H9 (cell line): ENCODE data around the gene LILRA5. TPM values are rescaled to one million over a fixed set of nuclear protein-coding genes. Genes with fewer than 3 reads are reported as not detected.

Source experiments
- DNase-seq: peaks from one replicate; pipeline ENCODE4 v3.0.0-alpha.2; 2017
- H2AFZ ChIP-seq: one replicate; pipeline ENCODE4 v1.6.1; 2013; ENCODE audit warnings: mild to moderate bottlenecking, low read length, control low read depth, moderate library complexity
- H2AK5ac ChIP-seq: 2 replicates; pipeline ENCODE4 v1.6.1; 2013; ENCODE audit warnings: low read length, control low read depth, mixed read lengths; ENCODE audit not compliant: insufficient read length
- H2BK120ac ChIP-seq: one replicate; pipeline ENCODE4 v1.6.1; 2013; ENCODE audit warnings: low read depth, mild to moderate bottlenecking, low read length, control low read depth, inconsistent platforms; ENCODE audit not compliant: poor library complexity, severe bottlenecking
- H2BK12ac ChIP-seq: 2 replicates; pipeline ENCODE4 v1.6.1; 2013; ENCODE audit warnings: low read length, control low read depth, mixed read lengths, low read depth; ENCODE audit not compliant: insufficient read length
- H2BK15ac ChIP-seq: 2 replicates; pipeline ENCODE4 v1.6.1; 2013; ENCODE audit warnings: low read depth, low read length, control low read depth
- H2BK20ac ChIP-seq: one replicate; pipeline ENCODE4 v1.6.1; 2013; ENCODE audit warnings: low read depth, mild to moderate bottlenecking, low read length, control low read depth, inconsistent platforms; ENCODE audit not compliant: poor library complexity, severe bottlenecking
- H2BK5ac ChIP-seq: 2 replicates; pipeline ENCODE4 v1.6.1; 2013; ENCODE audit warnings: low read length, control low read depth, mixed read lengths; ENCODE audit not compliant: insufficient read length
- H3K14ac ChIP-seq: 2 replicates; pipeline ENCODE4 v1.6.1; 2013; ENCODE audit warnings: low read length, control low read depth; ENCODE audit not compliant: insufficient read depth
- H3K18ac ChIP-seq: 2 replicates; pipeline ENCODE4 v1.6.1; 2013; ENCODE audit warnings: low read depth, mild to moderate bottlenecking, mixed read lengths, low read length, control low read depth; ENCODE audit not compliant: insufficient read length
- H3K23ac ChIP-seq: 2 replicates; pipeline ENCODE4 v1.6.1; 2013; ENCODE audit warnings: low read length, control low read depth, mixed read lengths, low read depth; ENCODE audit not compliant: insufficient read length
- H3K23me2 ChIP-seq: 2 replicates; pipeline ENCODE4 v1.6.1; 2013; ENCODE audit warnings: low read depth, mild to moderate bottlenecking, mixed read lengths, low read length, control low read depth; ENCODE audit not compliant: insufficient read length, poor library complexity, severe bottlenecking
- H3K27ac ChIP-seq: 2 replicates; pipeline ENCODE4 v1.5.1; 2013; ENCODE audit warnings: low read length, control low read depth, mixed read lengths, low read depth; ENCODE audit not compliant: insufficient read length
- H3K27me3 ChIP-seq: 2 replicates; pipeline ENCODE4 v1.6.1; 2013; ENCODE audit warnings: low read length, control low read depth, inconsistent platforms; ENCODE audit not compliant: insufficient read depth
- H3K4ac ChIP-seq: 2 replicates; pipeline ENCODE4 v1.6.1; 2013; ENCODE audit warnings: low read depth, mild to moderate bottlenecking, control low read depth, inconsistent platforms, low read length, moderate library complexity
- H3K4me1 ChIP-seq: 2 replicates; pipeline ENCODE4 v1.6.1; 2013; ENCODE audit warnings: low read length, control low read depth, inconsistent platforms; ENCODE audit not compliant: insufficient read depth
- H3K4me2 ChIP-seq: 2 replicates; pipeline ENCODE4 v1.6.1; 2013; ENCODE audit warnings: low read length, control low read depth, mixed read lengths; ENCODE audit not compliant: insufficient read length, insufficient read depth
- H3K56ac ChIP-seq: 2 replicates; pipeline ENCODE4 v1.6.1; 2013; ENCODE audit warnings: low read depth, mild to moderate bottlenecking, mixed read lengths, low read length, control low read depth; ENCODE audit not compliant: insufficient read length
- H3K79me1 ChIP-seq: 2 replicates; pipeline ENCODE4 v1.6.1; 2013; ENCODE audit warnings: low read depth, mild to moderate bottlenecking, moderate library complexity, low read length, control low read depth, inconsistent platforms; ENCODE audit not compliant: insufficient read depth, poor library complexity, severe bottlenecking
- H3K79me2 ChIP-seq: 2 replicates; pipeline ENCODE4 v1.6.1; 2013; ENCODE audit warnings: low read length, control low read depth, inconsistent platforms; ENCODE audit not compliant: insufficient read depth
- H3K9ac ChIP-seq: 2 replicates; pipeline ENCODE4 v1.6.1; 2013; ENCODE audit warnings: low read length, control low read depth, mixed read lengths; ENCODE audit not compliant: insufficient read length; ENCODE audit errors: extremely low read depth
- H3K9me3 ChIP-seq: one replicate; pipeline ENCODE4 v1.6.1; 2013; ENCODE audit warnings: low read depth, low read length, inconsistent platforms; ENCODE audit not compliant: control insufficient read depth
- H3T11ph ChIP-seq: one replicate; pipeline ENCODE4 v1.6.1; 2013; ENCODE audit warnings: mild to moderate bottlenecking, low read length, control low read depth, inconsistent platforms
- H4K20me1 ChIP-seq: one replicate; pipeline ENCODE4 v1.6.1; 2013; ENCODE audit not compliant: control insufficient read depth, insufficient read length, insufficient read depth
- H4K5ac ChIP-seq: 2 replicates; pipeline ENCODE4 v1.6.1; 2013; ENCODE audit warnings: low read depth, mild to moderate bottlenecking, mixed read lengths, low read length, control low read depth; ENCODE audit not compliant: insufficient read length
- H4K8ac ChIP-seq: replicated peaks from 2 replicates; pipeline ENCODE4 v1.6.1; 2013; ENCODE audit warnings: low read length, control low read depth, mixed read lengths, low read depth; ENCODE audit not compliant: insufficient read length
- H4K91ac ChIP-seq: 2 replicates; pipeline ENCODE4 v1.6.1; 2013; ENCODE audit warnings: low read depth, mild to moderate bottlenecking, moderate library complexity, mixed read lengths, low read length, control low read depth; ENCODE audit not compliant: insufficient read length
- H3K27ac Mint-ChIP-seq, 3 experiments: 2 replicates in 2 of 3; 3 replicates in 1 of 3; pipeline ENCODE4 v1.8.0; 2020 to 2021; ENCODE audit warnings: mixed read lengths in 3 of 3, mild to moderate bottlenecking in 1 of 3, moderate library complexity in 1 of 3
- H3K27me3 Mint-ChIP-seq: 2 replicates; pipeline ENCODE4 v1.8.0; 2021; ENCODE audit warnings: low read depth, mild to moderate bottlenecking, moderate library complexity, mixed read lengths
- H3K36me3 Mint-ChIP-seq, 3 experiments: 2 replicates in 2 of 3; 3 replicates in 1 of 3; pipeline ENCODE4 v1.8.0; 2020 to 2021; ENCODE audit warnings: low read depth in 3 of 3, mixed read lengths in 3 of 3; ENCODE audit not compliant: insufficient read depth in 1 of 3
- H3K4me1 Mint-ChIP-seq, 2 experiments: 2 replicates each; pipeline ENCODE4 v1.8.0; 2020; ENCODE audit warnings: mixed read lengths in 2 of 2
- H3K4me3 Mint-ChIP-seq, 2 experiments: 2 replicates in 1 of 2; 3 replicates in 1 of 2; pipeline ENCODE4 v1.8.0; 2020 to 2021; ENCODE audit warnings: mild to moderate bottlenecking in 2 of 2, mixed read lengths in 2 of 2, moderate library complexity in 1 of 2
- H3K9me3 Mint-ChIP-seq, 2 experiments: 2 replicates in 1 of 2; 3 replicates in 1 of 2; pipeline ENCODE4 v1.8.0; 2020; ENCODE audit warnings: mild to moderate bottlenecking in 2 of 2, mixed read lengths in 2 of 2, moderate library complexity in 1 of 2
- WGBS: extraction: QIAGEN DNeasy Blood & Tissue Kit; methylation state at CpG from one replicate; pipeline ENCODE4 v1.1.7; 2013; ENCODE audit warnings: missing lambda C conversion rate, low lambda C conversion rate, mixed read lengths; ENCODE audit not compliant: insufficient read length; ENCODE audit errors: extremely low coverage; 5-methylcytosine and 5-hydroxymethylcytosine counted together
- total RNA-seq: library from RNA; stranded (reverse); gene quantifications from 2 replicates; pipeline ENCODE4 v1.2.1, GENCODE V29; 2021
- TF ChIP-seq, protein P1 (sequence below): fragments of 200-600 bp; sonication (generic); conservative IDR thresholded peaks from 3 replicates; pipeline ENCODE4 v1.8.0; 2021; ENCODE audit warnings: antibody characterized with exemption, mild to moderate bottlenecking

Gene LILRA5
- total RNA-seq, 1 experiment from 2014 or later: not detected

- no peak overlapping the region for H3K27ac ChIP-seq
- H3K27me3 ChIP-seq: no peaks in the 10 kb centered on the region; the same call in 1 of the 2 replicates
- H2AFZ ChIP-seq: no peak overlapping the region
- H3K79me2 ChIP-seq: no peaks in the 10 kb centered on the region
- no peak overlapping the region for H3K14ac ChIP-seq
- DNase-seq: no peak
- no peak overlapping the region for H4K91ac ChIP-seq
- H4K8ac ChIP-seq: no peak overlapping the region
- no peak overlapping the region for H3T11ph ChIP-seq
- H2BK12ac ChIP-seq: no peak overlapping the region
- peaks cover 6% of the 10 kb centered on the region for H3K4me1 ChIP-seq
- H3K4me3 Mint-ChIP-seq: no peak overlapping the region; a peak in 1 of 5 replicates
- no peak overlapping the region for H3K4ac ChIP-seq
- H3K27ac Mint-ChIP-seq: no peak overlapping the region
- H2BK120ac ChIP-seq: no peak overlapping the region
- H3K27me3 Mint-ChIP-seq: peaks cover 42% of the 10 kb centered on the region
- peaks cover 3% of the 10 kb centered on the region for H3K9me3 ChIP-seq
- no peak overlapping the region for H2AK5ac ChIP-seq
- peaks cover 23 to 58% of the 10 kb centered on the region in 2 experiments for H3K9me3 Mint-ChIP-seq
- H3K18ac ChIP-seq: no peak overlapping the region
- H3K36me3 Mint-ChIP-seq: peaks cover 8 to 22% (median 15%) of the 10 kb centered on the region in 3 experiments
- H3K4me1 Mint-ChIP-seq: peaks cover 16 to 25% of the 10 kb centered on the region in 2 experiments
- TF ChIP-seq, protein P1, sequence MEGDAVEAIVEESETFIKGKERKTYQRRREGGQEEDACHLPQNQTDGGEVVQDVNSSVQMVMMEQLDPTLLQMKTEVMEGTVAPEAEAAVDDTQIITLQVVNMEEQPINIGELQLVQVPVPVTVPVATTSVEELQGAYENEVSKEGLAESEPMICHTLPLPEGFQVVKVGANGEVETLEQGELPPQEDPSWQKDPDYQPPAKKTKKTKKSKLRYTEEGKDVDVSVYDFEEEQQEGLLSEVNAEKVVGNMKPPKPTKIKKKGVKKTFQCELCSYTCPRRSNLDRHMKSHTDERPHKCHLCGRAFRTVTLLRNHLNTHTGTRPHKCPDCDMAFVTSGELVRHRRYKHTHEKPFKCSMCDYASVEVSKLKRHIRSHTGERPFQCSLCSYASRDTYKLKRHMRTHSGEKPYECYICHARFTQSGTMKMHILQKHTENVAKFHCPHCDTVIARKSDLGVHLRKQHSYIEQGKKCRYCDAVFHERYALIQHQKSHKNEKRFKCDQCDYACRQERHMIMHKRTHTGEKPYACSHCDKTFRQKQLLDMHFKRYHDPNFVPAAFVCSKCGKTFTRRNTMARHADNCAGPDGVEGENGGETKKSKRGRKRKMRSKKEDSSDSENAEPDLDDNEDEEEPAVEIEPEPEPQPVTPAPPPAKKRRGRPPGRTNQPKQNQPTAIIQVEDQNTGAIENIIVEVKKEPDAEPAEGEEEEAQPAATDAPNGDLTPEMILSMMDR: peak; percentile 87
- no peak overlapping the region for H2BK5ac ChIP-seq
- no peaks in the 10 kb centered on the region for H3K23me2 ChIP-seq
- H2BK15ac ChIP-seq: no peak overlapping the region
- H4K5ac ChIP-seq: no peak overlapping the region
- H3K79me1 ChIP-seq: no peaks in the 10 kb centered on the region
- no peak overlapping the region for H2BK20ac ChIP-seq
- no CpG with 5 or more reads among the region's 4 CpGs for WGBS
- no peak overlapping the region for H3K9ac ChIP-seq
- no peak overlapping the region for H3K4me2 ChIP-seq
- no peak overlapping the region for H3K23ac ChIP-seq
- no peak overlapping the region for H3K56ac ChIP-seq
- no peaks in the 10 kb centered on the region for H4K20me1 ChIP-seq
Observed at GRCh38 chr19:54325194-54325621, 12.2 kb upstream of the LILRA5 start.
